HTERT RPE-1 (cell line): ENCODE measurements around the gene VGF.
"Not testable (repeated sequence)": the region's sequence is repeated elsewhere in the genome, so short reads cannot be mapped to it uniquely, and the experiment has no call there.

Source experiments
- in situ Hi-C: fragments of 300-500 bp; cut with MboI; formaldehyde crosslinking; loops from 4 replicates; pipeline ENCODE4 v1.14.3; 2020; ENCODE audit warnings: low sequenced_read_pairs

The VGF gene

GRCh38 chr7:101120315-101120714 lies 45.1 kb downstream of the VGF start:
- in situ Hi-C loops: no loop called here

DNA sequence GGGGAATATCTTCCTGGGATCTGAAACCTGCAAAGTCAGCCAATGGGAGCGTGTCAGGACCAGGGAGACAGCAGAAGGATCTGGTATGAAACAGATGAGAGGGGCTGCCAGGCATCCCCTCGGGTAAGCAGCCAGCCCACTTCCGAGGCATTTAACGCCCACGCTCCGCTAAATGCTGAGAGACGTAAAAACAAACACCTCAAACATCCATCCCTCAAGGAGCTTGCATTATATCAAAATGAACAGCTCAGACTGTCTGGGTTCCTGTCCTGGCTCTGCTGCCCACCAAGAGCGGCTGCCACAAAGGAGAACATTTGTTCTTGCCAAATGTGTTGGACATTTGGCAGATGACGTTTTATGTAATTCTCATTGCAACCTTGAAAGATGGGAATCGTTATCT lies 45.5 kb downstream of the VGF start:
- in situ Hi-C loops: no loop called here

GRCh38 chr7:101118856-101119255 lies 46.5 kb downstream of the VGF start:
- in situ Hi-C loops: no loop called here

- in situ Hi-C loops: no loop called here
These were observed 48.5 kb downstream of the VGF start for GRCh38 chr7:101116898-101117297.

DNA sequence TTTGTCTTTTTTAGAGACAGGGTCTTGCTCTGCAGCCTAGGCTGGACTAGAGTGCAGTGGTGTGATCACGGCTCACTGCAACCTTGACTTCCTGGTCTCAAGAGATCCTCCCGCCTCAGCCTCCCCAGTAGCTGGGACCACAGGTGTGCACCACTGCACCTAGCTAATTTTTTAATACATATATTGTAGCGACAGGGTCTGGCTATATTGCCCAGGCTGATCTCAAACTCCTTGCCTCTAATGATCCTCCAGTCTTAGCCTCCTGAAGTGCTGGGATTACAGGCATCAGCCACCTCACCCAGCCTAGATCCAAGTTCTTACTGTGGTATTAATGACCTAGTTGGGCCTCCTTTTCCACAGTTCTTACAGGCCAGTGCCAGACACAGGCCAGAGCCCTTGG lies 50.2 kb downstream of the VGF start:
- in situ Hi-C loops: no loop called here

- in situ Hi-C loops: no loop called here
These were observed 50.9 kb downstream of the VGF start for GRCh38 chr7:101114492-101114891.

DNA sequence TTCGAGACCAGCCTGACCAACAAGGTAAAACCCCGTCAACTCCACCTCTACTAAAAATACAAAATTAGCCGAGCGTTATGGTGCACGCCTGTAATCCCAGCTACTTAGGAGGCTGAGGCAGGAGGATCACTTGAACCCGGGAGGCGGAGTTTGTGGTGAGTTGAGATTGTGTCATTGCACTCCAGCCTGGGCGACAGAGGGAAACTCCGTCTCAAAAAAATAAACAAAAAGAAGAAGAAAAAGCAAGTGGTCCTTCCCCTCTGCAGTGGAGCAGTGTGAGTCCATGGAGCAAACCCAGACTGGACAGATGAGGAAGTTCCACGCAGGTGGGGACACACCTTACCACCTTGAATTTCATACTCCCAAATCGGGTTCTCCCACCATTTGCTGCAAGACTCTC lies 51.5 kb downstream of the VGF start:
- in situ Hi-C loops: no loop called here

DNA sequence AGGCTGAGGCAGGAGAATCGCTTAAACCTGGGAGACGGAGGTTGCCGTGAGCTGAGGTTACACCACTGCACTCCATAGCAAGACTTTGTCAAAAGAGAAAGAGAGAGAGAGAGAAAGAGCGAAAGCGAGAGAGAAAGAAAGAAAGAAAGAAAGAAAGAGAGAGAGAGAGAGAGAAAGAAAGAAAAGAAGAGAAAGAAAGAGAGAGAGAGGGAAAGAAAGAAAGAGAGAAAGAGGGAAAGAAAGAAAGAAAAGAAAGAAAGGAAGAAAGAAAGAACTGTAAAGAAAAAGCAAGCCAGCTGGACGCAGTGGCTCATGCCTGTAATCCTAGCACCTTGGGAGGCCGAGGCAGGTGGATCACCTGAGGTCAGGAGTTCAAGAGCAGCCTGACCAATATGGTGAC lies 52.2 kb downstream of the VGF start:
- in situ Hi-C loops: not testable (repeated sequence)
